Activated CD8-positive, alpha-beta T cell treated with anti-CD3 and anti-CD28 coated beads for 36 hours (primary cell): ENCODE measurements around the gene SLC29A1. TPM values are rescaled to one million over a fixed set of nuclear protein-coding genes. Genes with fewer than 3 reads are reported as not detected.
"Not testable (repeated sequence)": the region's sequence is repeated elsewhere in the genome, so short reads cannot be mapped to it uniquely, and the experiment has no call there.

ENCODE experiments used
- ATAC-seq: fragments of 200-7000 bp; cut with Tn5 transposase; one replicate; pipeline ENCODE4 v1.10.0; 2021; ENCODE audit warnings: mild to moderate bottlenecking, moderate library complexity
- CTCF ChIA-PET: fragments of 350-600 bp; sonication (Branson Sonifier 250); formaldehyde crosslinking; loops from one replicate; lab custom pipeline; 2021; ENCODE audit warnings: antibody characterized with exemption; lab: Charles Lee
- POLR2A ChIA-PET: fragments of 350-600 bp; sonication (Branson Sonifier 250); formaldehyde crosslinking; loops from one replicate; lab custom pipeline; 2021; ENCODE audit warnings: antibody characterized with exemption; lab: Charles Lee
- DNase-seq: peaks from one replicate; pipeline ENCODE4 v3.0.0-alpha.2; 2020
- H3K27ac Mint-ChIP-seq: one replicate; pipeline ENCODE4 v1.8.0; 2021; ENCODE audit warnings: mild to moderate bottlenecking, mixed read lengths
- H3K27me3 Mint-ChIP-seq: one replicate; pipeline ENCODE4 v1.8.0; 2021; ENCODE audit warnings: mixed read lengths
- H3K36me3 Mint-ChIP-seq: one replicate; pipeline ENCODE4 v1.8.0; 2021; ENCODE audit warnings: low read depth, mixed read lengths
- H3K4me1 Mint-ChIP-seq: one replicate; pipeline ENCODE4 v1.8.0; 2021; ENCODE audit warnings: low read depth, mixed read lengths
- H3K4me3 Mint-ChIP-seq: one replicate; pipeline ENCODE4 v1.8.0; 2021; ENCODE audit warnings: mild to moderate bottlenecking, moderate library complexity, mixed read lengths
- H3K9me3 Mint-ChIP-seq: one replicate; pipeline ENCODE4 v1.8.0; 2021; ENCODE audit warnings: mixed read lengths
- CTCF ChIP-seq: fragments of 200-600 bp; IDR thresholded peaks from one replicate; pipeline ENCODE4 v1.8.0; 2022; ENCODE audit warnings: antibody characterized with exemption, mild to moderate bottlenecking
- intact Hi-C: fragments of 100-400 bp; cut with micrococcal nuclease; formaldehyde crosslinking; loops from one replicate; pipeline ENCODE4 v1.10.0; 2022
- total RNA-seq, 2 experiments: library from RNA; stranded (reverse); gene quantifications; one replicate each; pipeline ENCODE4 v1.2.3, GENCODE V29; 2021

SLC29A1 gene
- total RNA-seq, 2 experiments from 2014 or later = 56.1 to 57.4 TPM

GRCh38 chr6:44229376-44230033 is 6.1 kb downstream of the SLC29A1 start:
- H3K27me3 Mint-ChIP-seq = no peaks in the 10 kb centered on the region
- CTCF ChIA-PET = interaction anchor here (0.8 to 1.7 kb wide), 2 partner anchors 56 to 110 kb away, joined by 3 to 9 read pairs; no protein-coding TSS in a partner anchor
- DNase-seq (no peak), ATAC-seq (no peak)
- peaks cover 15% of the 10 kb centered on the region for H3K4me1 Mint-ChIP-seq
- POLR2A ChIA-PET = interaction anchor here (1.2 to 7.6 kb wide), 4 partner anchors 18 to 100 kb away, joined by 3 to 64 read pairs (median 6); partner anchors contain the start of genes HSP90AB1 and SLC35B2
- no peak overlapping the region for H3K4me3 Mint-ChIP-seq
- H3K27ac Mint-ChIP-seq = no peak overlapping the region
- no peaks in the 10 kb centered on the region for H3K9me3 Mint-ChIP-seq
- peaks cover 56% of the 10 kb centered on the region for H3K36me3 Mint-ChIP-seq
- TF ChIP-seq CTCF = no peak
- intact Hi-C loops = loop anchor here (10.0 kb wide), 1 partner anchor 125 kb away; no protein-coding TSS in a partner anchor

- no peaks in the 10 kb centered on the region for H3K9me3 Mint-ChIP-seq
- POLR2A ChIA-PET = interaction anchor here (1.2 to 7.6 kb wide), 4 partner anchors 17 to 101 kb away, joined by 3 to 64 read pairs (median 6); partner anchors contain the start of genes HSP90AB1 and SLC35B2
- ATAC-seq = no peak
- TF ChIP-seq CTCF = no peak
- H3K27ac Mint-ChIP-seq = no peak overlapping the region
- intact Hi-C loops = loop anchor here (10.0 kb wide), 1 partner anchor 125 kb away; no protein-coding TSS in a partner anchor
- peaks cover 52% of the 10 kb centered on the region for H3K36me3 Mint-ChIP-seq
- no peaks in the 10 kb centered on the region for H3K27me3 Mint-ChIP-seq
- CTCF ChIA-PET = interaction anchor here (0.8 to 1.7 kb wide), 2 partner anchors 57 to 109 kb away, joined by 3 to 9 read pairs; no protein-coding TSS in a partner anchor
- DNase-seq = no peak
- no peak overlapping the region for H3K4me3 Mint-ChIP-seq
- H3K4me1 Mint-ChIP-seq = peaks cover 9% of the 10 kb centered on the region
These were observed 6.8 kb downstream of the SLC29A1 start for GRCh38 chr6:44230034-44230675.

GRCh38 chr6:44231426-44231825 is 8.0 kb downstream of the SLC29A1 start:
- H3K4me3 Mint-ChIP-seq, H3K9me3 Mint-ChIP-seq, CTCF ChIA-PET, H3K27me3 Mint-ChIP-seq, H3K27ac Mint-ChIP-seq, H3K4me1 Mint-ChIP-seq, DNase-seq, ATAC-seq: not testable (repeated sequence)
- intact Hi-C loops = loop anchor here (10.0 kb wide), 1 partner anchor 127 kb away; no protein-coding TSS in a partner anchor
- H3K36me3 Mint-ChIP-seq = peaks cover 48% of the 10 kb centered on the region
- POLR2A ChIA-PET = interaction anchor here (7.6 kb wide), 1 partner anchor 16 kb away, joined by 64 read pairs; the partner anchor contains the start of gene HSP90AB1

- H3K36me3 Mint-ChIP-seq = peaks cover 43% of the 10 kb centered on the region
- ATAC-seq (no peak), DNase-seq (no peak)
- no peak overlapping the region for H3K27ac Mint-ChIP-seq
- peaks cover 10% of the 10 kb centered on the region for H3K4me1 Mint-ChIP-seq
- H3K9me3 Mint-ChIP-seq = no peaks in the 10 kb centered on the region
- no peak for TF ChIP-seq CTCF
- no peaks in the 10 kb centered on the region for H3K27me3 Mint-ChIP-seq
- POLR2A ChIA-PET = interaction anchor here (0.9 to 7.6 kb wide), 4 partner anchors 10 to 60 kb away, joined by 3 to 64 read pairs (median 30); partner anchors contain the start of genes HSP90AB1 and SLC29A1
- CTCF ChIA-PET = interaction anchor here (2.1 to 5.5 kb wide), 3 partner anchors 8 to 136 kb away, joined by 10 to 52 read pairs (median 38); partner anchors contain the start of genes HSP90AB1 and SLC29A1
- H3K4me3 Mint-ChIP-seq = no peak overlapping the region
- intact Hi-C loops = loop anchor here (10.0 kb wide), 1 partner anchor 128 kb away; no protein-coding TSS in a partner anchor
These were observed 9.5 kb downstream of the SLC29A1 start for GRCh38 chr6:44232676-44233566.
